AG04449 (cell line): ENCODE results near the gene ERBB4.

Experiments
- CTCF ChIA-PET: fragments of 350-600 bp; formaldehyde crosslinking; extraction: SDS; loops from one replicate; lab custom pipeline; 2021; ENCODE audit warnings: antibody characterized with exemption; lab: Yijun Ruan, JAX
- POLR2A ChIA-PET: fragments of 400-600, 350-600 bp; formaldehyde crosslinking; extraction: SDS; loops from one replicate; lab custom pipeline; 2020; ENCODE audit warnings: antibody characterized with exemption, inconsistent platforms; lab: Yijun Ruan, JAX
- DNase-seq: peaks from one replicate; pipeline ENCODE4 v3.0.0-alpha.2; 2010; ENCODE audit warnings: low read depth, low spot score
- H3K4me3 ChIP-seq: 2 replicates; pipeline ENCODE4 v1.5.1; 2011; ENCODE audit warnings: low read depth, mild to moderate bottlenecking, control low read depth, low read length
- TF ChIP-seq, protein P1 (sequence below): IDR thresholded peaks from one replicate; pipeline ENCODE4 v1.5.1; 2011; ENCODE audit warnings: mild to moderate bottlenecking, moderate library complexity, low read length, control low read depth, inconsistent platforms; ENCODE audit not compliant: insufficient read depth; ENCODE audit errors: missing control alignments

Gene ERBB4

DNA sequence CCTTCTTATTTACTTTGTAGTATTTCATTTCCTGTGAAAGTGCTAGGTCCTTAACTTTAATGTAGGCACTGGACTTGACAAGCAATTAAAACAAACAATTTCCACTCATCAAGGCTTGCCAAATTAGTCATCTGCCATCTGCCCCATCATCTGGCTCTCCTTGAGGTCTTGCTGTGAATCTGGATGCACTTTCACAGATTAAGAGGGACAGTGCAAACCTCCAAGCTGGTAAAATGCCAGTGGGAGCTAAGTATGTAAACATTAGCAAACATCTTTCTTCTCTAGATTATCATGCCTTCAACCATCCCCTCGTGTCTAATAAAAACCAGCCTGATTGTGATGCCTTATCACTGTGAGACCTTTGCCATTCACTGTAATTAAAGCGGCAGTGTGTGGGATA lies 402.9 kb downstream of the ERBB4 start:
- H3K4me3 ChIP-seq: no peak overlapping the region

DNA sequence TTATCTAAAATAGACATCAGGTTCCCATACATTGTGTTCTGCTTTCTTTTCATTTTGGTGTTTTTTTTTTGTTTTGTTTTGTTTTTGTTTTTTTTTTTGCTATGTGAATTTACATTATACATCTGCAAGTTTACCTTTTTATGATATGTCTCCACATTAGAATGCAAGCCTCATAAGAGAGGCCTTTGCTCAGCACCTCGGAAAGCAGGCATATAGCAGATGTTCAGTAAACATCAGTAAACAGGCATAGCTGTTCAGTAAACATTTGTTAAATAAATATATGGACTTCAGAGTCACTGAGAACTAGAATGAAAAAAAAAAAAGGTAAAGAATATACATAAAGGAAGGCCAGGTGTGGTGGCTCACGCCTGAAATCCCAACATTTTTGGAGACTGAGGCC lies 405.3 kb downstream of the ERBB4 start:
- H3K4me3 ChIP-seq: no peak overlapping the region
- POLR2A ChIA-PET: no interaction called here

More for the DNA sequence above, 402.9 kb downstream of the ERBB4 start:
- POLR2A ChIA-PET: no interaction called here
- TF ChIP-seq, protein P1, sequence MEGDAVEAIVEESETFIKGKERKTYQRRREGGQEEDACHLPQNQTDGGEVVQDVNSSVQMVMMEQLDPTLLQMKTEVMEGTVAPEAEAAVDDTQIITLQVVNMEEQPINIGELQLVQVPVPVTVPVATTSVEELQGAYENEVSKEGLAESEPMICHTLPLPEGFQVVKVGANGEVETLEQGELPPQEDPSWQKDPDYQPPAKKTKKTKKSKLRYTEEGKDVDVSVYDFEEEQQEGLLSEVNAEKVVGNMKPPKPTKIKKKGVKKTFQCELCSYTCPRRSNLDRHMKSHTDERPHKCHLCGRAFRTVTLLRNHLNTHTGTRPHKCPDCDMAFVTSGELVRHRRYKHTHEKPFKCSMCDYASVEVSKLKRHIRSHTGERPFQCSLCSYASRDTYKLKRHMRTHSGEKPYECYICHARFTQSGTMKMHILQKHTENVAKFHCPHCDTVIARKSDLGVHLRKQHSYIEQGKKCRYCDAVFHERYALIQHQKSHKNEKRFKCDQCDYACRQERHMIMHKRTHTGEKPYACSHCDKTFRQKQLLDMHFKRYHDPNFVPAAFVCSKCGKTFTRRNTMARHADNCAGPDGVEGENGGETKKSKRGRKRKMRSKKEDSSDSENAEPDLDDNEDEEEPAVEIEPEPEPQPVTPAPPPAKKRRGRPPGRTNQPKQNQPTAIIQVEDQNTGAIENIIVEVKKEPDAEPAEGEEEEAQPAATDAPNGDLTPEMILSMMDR: no peak
- no peak for DNase-seq
- CTCF ChIA-PET: no interaction called here

DNA sequence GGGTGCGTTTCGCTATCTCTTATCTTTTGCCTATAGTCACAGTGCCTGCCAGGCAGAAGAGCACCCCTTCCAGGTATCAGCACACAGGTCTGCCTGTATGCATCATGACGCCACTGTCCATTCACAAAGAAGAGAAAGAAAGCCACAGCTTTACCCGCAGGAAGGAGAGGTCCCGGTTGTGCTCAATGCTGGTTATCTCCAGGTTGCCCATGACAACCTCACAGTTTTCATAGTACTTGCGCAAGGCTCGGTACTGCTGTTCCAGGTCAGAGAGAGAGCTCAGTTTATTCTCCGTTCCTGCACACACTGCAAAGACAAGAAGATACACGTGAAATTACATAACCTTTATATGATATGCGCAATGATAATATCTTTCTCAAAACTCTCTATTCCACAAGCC lies 414.0 kb downstream of the ERBB4 start:
- no peak overlapping the region for H3K4me3 ChIP-seq
- TF ChIP-seq, protein P1: no peak
- CTCF ChIA-PET: no interaction called here
- POLR2A ChIA-PET: no interaction called here
- DNase-seq: no peak

More for the DNA sequence above, 405.3 kb downstream of the ERBB4 start:
- TF ChIP-seq, protein P1: no peak
- DNase-seq: no peak
- CTCF ChIA-PET: no interaction called here

DNA sequence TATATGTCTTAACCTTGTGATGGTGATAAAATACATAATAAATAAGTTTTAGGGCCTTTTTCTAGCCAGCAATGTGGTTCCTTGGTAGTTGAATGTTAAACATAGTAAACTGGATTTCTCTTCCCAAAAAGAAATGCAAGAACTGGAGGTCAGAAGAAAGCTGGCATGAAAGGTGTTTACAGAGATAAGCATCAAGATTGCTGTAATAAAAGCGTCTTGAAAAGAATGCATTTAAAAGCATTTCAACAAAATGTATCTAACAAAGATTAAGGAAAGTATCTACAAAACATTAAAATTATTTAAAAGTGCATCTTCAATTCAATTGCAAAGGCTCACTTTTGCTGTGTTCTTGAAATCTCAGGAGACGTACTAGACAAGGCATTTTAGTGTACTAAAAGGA lies 419.0 kb downstream of the ERBB4 start:
- CTCF ChIA-PET: no interaction called here
- DNase-seq: no peak
- TF ChIP-seq, protein P1: no peak
- H3K4me3 ChIP-seq: no peak overlapping the region
- POLR2A ChIA-PET: no interaction called here

DNA sequence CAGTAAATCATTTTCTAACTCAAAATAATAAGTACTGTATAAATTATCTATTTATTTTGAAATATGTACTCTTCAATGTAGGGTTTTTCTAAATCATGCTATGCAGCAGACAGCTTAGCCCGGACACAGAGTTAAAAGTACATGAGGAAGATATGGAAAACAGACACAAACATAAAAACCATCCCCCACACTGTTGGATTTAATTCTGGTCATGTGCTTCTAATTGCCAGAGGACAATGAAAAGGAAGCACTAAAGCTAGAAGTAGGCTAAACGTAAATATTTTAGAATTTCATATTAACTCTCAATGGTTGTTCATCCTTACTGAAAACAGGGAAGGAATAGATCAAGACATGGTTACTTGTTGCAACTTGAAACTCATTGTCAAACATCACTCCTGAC lies 420.7 kb downstream of the ERBB4 start:
- ChIA-PET POLR2A (no interaction called here), CTCF (no interaction called here)
- TF ChIP-seq, protein P1: no peak
- no peak overlapping the region for H3K4me3 ChIP-seq
- no peak for DNase-seq

DNA sequence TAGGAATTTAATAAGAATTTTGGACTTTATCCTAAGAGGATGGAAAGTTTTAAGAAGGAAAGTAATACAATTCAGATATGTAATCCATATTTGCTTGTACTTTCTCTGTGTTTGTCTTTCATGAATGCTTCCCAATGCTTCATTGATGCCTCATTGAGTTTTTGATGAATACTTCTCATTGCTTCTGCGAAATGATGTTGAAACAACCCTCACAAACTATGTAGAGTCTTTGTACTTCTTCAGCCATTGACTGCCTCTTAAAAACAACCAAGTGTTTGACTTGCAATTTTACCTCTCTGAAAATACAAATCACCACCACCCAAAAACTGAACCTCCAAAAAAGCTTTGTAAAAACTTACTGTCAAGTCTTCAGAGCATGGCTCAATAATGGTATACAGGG lies 424.1 kb downstream of the ERBB4 start:
- H3K4me3 ChIP-seq: no peak overlapping the region
- no peak for DNase-seq
- CTCF ChIA-PET: no interaction called here
- TF ChIP-seq, protein P1: no peak
- POLR2A ChIA-PET: no interaction called here
